AG04450 (cell line): ENCODE data around the gene RAD51. TPM values are rescaled to one million over a fixed set of nuclear protein-coding genes. Genes with fewer than 3 reads are reported as not detected.
A peak's percentile ranks its signal among the peaks of the same experiment; 100 is the strongest.

ENCODE experiments used
- CTCF ChIA-PET: fragments of 300-600, 350-600 bp; formaldehyde crosslinking; extraction: SDS; loops from one replicate; lab custom pipeline; 2022; ENCODE audit warnings: antibody characterized with exemption, inconsistent platforms; lab: Charles Lee
- POLR2A ChIA-PET: fragments of 350-600 bp; formaldehyde crosslinking; extraction: SDS; loops from one replicate; lab custom pipeline; 2021; ENCODE audit warnings: antibody characterized with exemption, inconsistent platforms; lab: Yijun Ruan, JAX
- DNase-seq: peaks from one replicate; pipeline ENCODE4 v3.0.0-alpha.2; 2011; ENCODE audit warnings: low read depth, low spot score
- H3K27ac ChIP-seq: one replicate; pipeline ENCODE4 v1.5.1; 2012; ENCODE audit warnings: low read depth, low read length, control low read depth
- H3K27me3 ChIP-seq: one replicate; pipeline ENCODE4 v1.6.0; 2012; ENCODE audit warnings: low read length; ENCODE audit not compliant: control insufficient read depth, insufficient read depth
- H3K4me3 ChIP-seq: 2 replicates; pipeline ENCODE4 v1.5.1; 2011; ENCODE audit warnings: mild to moderate bottlenecking, low read depth, low read length, control low read depth
- H3K9me3 ChIP-seq: 2 replicates; pipeline ENCODE4 v1.5.1; 2012; ENCODE audit warnings: low read length; ENCODE audit not compliant: control insufficient read depth, insufficient read depth
- polyA plus RNA-seq: library from polyadenylated mRNA; depleted of rRNA; stranded (reverse); fragments of >200 nt; gene quantifications from 2 replicates; pipeline ENCODE4 v1.2.3, GENCODE V29; 2011
- TF ChIP-seq, protein P1 (sequence below): IDR thresholded peaks from 2 replicates; pipeline ENCODE4 v1.5.1; 2011; ENCODE audit warnings: low read depth, low read length, control low read depth, inconsistent platforms

The RAD51 gene
- polyA plus RNA-seq, 1 experiment, result 6.0 TPM

DNA sequence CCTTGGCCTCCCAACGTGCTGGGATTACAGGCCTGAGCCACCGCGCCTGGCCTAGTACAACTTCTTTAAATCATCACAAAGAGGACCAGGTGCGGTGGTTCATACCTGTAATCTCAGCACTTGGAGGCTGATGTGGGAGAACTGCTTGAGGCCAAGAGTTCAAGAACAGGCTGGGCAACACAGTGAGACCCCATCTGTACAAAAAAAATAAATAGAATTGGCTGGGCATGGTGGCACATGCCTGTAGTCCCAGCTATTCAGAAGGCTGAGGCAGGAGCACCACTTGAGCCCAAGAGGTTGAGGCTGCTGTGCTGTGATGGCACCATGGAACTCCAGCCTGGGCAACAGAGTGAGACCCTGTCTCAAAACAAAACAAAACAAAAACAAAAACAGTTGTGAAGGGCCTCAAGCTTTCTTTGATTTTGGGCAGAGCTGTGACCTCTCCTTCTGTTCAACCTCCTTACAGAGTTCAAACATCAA is 54.2 kb downstream of the RAD51 start:
- TF ChIP-seq, protein P1, sequence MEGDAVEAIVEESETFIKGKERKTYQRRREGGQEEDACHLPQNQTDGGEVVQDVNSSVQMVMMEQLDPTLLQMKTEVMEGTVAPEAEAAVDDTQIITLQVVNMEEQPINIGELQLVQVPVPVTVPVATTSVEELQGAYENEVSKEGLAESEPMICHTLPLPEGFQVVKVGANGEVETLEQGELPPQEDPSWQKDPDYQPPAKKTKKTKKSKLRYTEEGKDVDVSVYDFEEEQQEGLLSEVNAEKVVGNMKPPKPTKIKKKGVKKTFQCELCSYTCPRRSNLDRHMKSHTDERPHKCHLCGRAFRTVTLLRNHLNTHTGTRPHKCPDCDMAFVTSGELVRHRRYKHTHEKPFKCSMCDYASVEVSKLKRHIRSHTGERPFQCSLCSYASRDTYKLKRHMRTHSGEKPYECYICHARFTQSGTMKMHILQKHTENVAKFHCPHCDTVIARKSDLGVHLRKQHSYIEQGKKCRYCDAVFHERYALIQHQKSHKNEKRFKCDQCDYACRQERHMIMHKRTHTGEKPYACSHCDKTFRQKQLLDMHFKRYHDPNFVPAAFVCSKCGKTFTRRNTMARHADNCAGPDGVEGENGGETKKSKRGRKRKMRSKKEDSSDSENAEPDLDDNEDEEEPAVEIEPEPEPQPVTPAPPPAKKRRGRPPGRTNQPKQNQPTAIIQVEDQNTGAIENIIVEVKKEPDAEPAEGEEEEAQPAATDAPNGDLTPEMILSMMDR, result no peak
- no peaks in the 10 kb centered on the region for H3K9me3 ChIP-seq
- POLR2A ChIA-PET, result no interaction called here
- CTCF ChIA-PET, result interaction anchor here (0.5 kb wide), 1 partner anchor 53 kb away, joined by 5 read pairs; no protein-coding TSS in a partner anchor
- H3K27ac ChIP-seq, result no peak overlapping the region
- H3K4me3 ChIP-seq, result no peak overlapping the region
- no peaks in the 10 kb centered on the region for H3K27me3 ChIP-seq
- no peak for DNase-seq

- no peaks in the 10 kb centered on the region for H3K27me3 ChIP-seq
- CTCF ChIA-PET, result no interaction called here
- no peak overlapping the region for H3K27ac ChIP-seq
- POLR2A ChIA-PET, result no interaction called here
- TF ChIP-seq, protein P1, result no peak
- H3K4me3 ChIP-seq, result no peak overlapping the region
- no peaks in the 10 kb centered on the region; the same call in 1 of the 2 replicates for H3K9me3 ChIP-seq
- no peak for DNase-seq
Measured at GRCh38 chr15:40750885-40751284, 55.9 kb downstream of the RAD51 start.

DNA sequence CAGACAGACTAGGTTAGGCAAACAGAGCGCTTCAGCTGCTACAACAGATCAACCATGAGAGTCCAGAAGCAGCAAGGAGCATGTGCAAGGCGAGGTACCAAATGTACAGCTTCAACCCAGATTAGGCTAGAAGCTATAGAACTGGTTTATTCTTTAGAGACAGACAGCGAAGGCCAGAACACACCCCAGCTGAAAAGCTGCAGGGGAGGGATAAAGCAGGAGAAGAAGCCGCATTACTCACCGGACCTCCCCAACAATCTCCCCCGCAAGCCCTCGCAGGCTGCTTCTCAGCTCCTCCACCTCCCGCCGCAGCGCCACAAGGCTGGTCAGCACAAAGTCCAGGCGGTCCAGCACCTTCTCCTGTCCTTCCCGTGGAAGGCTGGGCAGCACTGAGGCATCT is 56.8 kb downstream of the RAD51 start:
- POLR2A ChIA-PET, result interaction anchor here (0.5 kb wide), 1 partner anchor 30 kb away, joined by 4 read pairs; no protein-coding TSS in a partner anchor
- CTCF ChIA-PET, result no interaction called here
- H3K4me3 ChIP-seq, result no peak overlapping the region
- no peaks in the 10 kb centered on the region for H3K27me3 ChIP-seq
- DNase-seq, result no peak
- no peaks in the 10 kb centered on the region; the same call in 1 of the 2 replicates for H3K9me3 ChIP-seq
- H3K27ac ChIP-seq, result no peak overlapping the region
- TF ChIP-seq, protein P1, result no peak

- no peak for DNase-seq
- CTCF ChIA-PET, result no interaction called here
- TF ChIP-seq, protein P1, result no peak
- H3K9me3 ChIP-seq, result no peaks in the 10 kb centered on the region; the same call in 1 of the 2 replicates
- H3K27me3 ChIP-seq, result no peaks in the 10 kb centered on the region
- POLR2A ChIA-PET, result no interaction called here
- peak overlapping the region; percentile 94 for H3K4me3 ChIP-seq
- no peak overlapping the region for H3K27ac ChIP-seq
Measured at GRCh38 chr15:40754574-40754882, 59.6 kb downstream of the RAD51 start.

GRCh38 chr15:40754883-40755811 is 60.2 kb downstream of the RAD51 start, which contains the start of gene RMDN3:
RMDN3 (minus strand) TSS chr15:40755254; CDS start chr15:40754783, 471 bp downstream.
- Histone ChIP-seq H3K27ac (peak within 1 kb of the TSS; percentile 21), H3K9me3 (no peaks in the 10 kb centered on the region; the same call in 1 of the 2 replicates), H3K27me3 (no peaks in the 10 kb centered on the region), H3K4me3 (peak within 1 kb of the TSS; percentile 94)
- DNase-seq, result peak; percentile 67
- ChIA-PET POLR2A (no interaction called here), CTCF (no interaction called here)
- TF ChIP-seq, protein P1, result no peak
